ENCODE data around the gene POLE2. TPM values are rescaled to one million over a fixed set of nuclear protein-coding genes. Genes with fewer than 3 reads are reported as not detected.

POLE2 gene
- total and polyA plus RNA-seq, 2 of the 13 experiments (the other 11 are each of a cell fraction or from before 2014, with no cell fraction given): 16.6 to 37.0 TPM

DNA sequence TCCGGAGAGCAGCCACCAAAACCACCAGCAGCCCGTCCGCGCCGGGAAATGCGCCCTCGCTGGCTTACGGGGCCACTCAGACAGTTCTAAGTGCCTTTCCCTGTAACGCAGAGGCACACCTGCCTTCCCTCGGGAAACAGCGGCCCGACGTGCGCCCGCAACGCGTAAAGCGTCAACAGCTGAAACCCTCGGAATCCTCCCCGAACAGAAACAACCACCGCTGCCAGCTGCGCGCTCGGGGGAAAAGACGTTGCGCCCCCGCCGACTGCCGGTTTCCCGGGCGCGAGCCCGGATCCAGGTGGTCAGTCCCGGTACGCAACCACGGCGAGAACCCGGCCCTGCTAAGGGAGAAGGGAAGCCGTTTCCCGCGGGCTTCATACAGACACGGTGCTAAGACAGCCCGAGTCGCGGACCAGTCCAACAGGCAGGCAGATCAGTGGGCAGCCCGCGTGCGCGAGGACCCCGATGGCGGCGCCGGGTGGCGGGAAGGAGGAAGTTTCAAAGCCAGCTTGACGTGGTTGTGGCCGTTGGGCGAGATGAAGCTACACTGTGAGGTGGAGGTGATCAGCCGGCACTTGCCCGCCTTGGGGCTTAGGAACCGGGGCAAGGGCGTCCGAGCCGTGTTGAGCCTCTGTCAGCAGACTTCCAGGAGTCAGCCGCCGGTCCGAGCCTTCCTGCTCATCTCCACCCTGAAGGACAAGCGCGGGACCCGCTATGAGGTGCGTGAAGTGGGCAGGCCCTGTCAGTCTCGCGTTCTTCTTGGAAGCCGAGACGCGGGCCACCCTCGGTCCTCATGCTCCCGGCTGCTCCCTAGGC, 89.3 kb downstream of the POLE2 start, which contains the start of gene LRR1 (continued):
- TF ChIP-seq SOX5 (CRISPR knock-in tag; IDR thresholded peaks at IDR 0.05; ENCODE audit: borderline replicate concordance) (peak; percentile 44), BRCA1 (CRISPR knock-in tag; IDR thresholded peaks at IDR 0.05) (no peak), RARA (CRISPR knock-in tag; IDR thresholded peaks at IDR 0.05) (no peak), ZNF83 (CRISPR knock-in tag; IDR thresholded peaks at IDR 0.05; ENCODE audit: borderline replicate concordance) (no peak), SOX6 (IDR thresholded peaks at IDR 0.05) (no peak), SOX6 (CRISPR knock-in tag; IDR thresholded peaks at IDR 0.05) (peak; percentile 64), JUND (CRISPR knock-in tag; IDR thresholded peaks at IDR 0.05) (peak; percentile 66; the same call in 1 of the 2 replicates), ZNF562 (CRISPR knock-in tag; IDR thresholded peaks at IDR 0.05; ENCODE audit: borderline replicate concordance) (no peak; the same call in 1 of the 2 replicates), SETDB1 (CRISPR knock-in tag; IDR thresholded peaks at IDR 0.05; ENCODE audit: borderline replicate concordance) (no peak), GATAD2A (CRISPR knock-in tag; IDR thresholded peaks at IDR 0.05) (peak; percentile 46), ZNF570 (CRISPR knock-in tag; IDR thresholded peaks at IDR 0.05; ENCODE audit: borderline replicate concordance) (no peak), KAT2B (IDR thresholded peaks at IDR 0.05; ENCODE audit: borderline replicate concordance, low read depth, low read length) (no peak), SRSF9 (IDR thresholded peaks at IDR 0.05; ENCODE audit: borderline replicate concordance, insufficient read depth, low read depth, low read length, poor library complexity, severe bottlenecking) (no peak), MYC (CRISPR knock-in tag; IDR thresholded peaks at IDR 0.05; ENCODE audit: borderline replicate concordance) (peak; percentile 82), ZNF251 (CRISPR knock-in tag; IDR thresholded peaks at IDR 0.05) (no peak), YY1 (IDR thresholded peaks at IDR 0.05; ENCODE audit: insufficient read depth, insufficient replicate concordance, low read depth, low read length) (peak; percentile 92)
- TF ChIP-seq, protein P1, sequence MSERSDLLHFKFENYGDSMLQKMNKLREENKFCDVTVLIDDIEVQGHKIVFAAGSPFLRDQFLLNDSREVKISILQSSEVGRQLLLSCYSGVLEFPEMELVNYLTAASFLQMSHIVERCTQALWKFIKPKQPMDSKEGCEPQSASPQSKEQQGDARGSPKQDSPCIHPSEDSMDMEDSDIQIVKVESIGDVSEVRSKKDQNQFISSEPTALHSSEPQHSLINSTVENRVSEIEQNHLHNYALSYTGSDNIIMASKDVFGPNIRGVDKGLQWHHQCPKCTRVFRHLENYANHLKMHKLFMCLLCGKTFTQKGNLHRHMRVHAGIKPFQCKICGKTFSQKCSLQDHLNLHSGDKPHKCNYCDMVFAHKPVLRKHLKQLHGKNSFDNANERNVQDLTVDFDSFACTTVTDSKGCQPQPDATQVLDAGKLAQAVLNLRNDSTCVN (CRISPR knock-in tag; IDR thresholded peaks at IDR 0.05; ENCODE audit: borderline replicate concordance): peak; percentile 66; the same call in 1 of the 2 replicates
- TF ChIP-seq, protein P2, sequence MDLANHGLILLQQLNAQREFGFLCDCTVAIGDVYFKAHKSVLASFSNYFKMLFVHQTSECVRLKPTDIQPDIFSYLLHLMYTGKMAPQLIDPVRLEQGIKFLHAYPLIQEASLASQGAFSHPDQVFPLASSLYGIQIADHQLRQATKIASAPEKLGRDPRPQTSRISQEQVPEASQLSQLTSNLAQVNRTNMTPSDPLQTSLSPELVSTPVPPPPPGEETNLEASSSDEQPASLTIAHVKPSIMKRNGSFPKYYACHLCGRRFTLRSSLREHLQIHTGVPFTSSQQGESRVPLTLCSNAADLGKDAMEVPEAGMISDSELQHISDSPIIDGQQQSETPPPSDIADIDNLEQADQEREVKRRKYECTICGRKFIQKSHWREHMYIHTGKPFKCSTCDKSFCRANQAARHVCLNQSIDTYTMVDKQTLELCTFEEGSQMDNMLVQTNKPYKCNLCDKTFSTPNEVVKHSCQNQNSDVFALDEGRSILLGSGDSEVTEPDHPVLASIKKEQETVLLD (CRISPR knock-in tag; IDR thresholded peaks at IDR 0.05; ENCODE audit: low read depth): peak; percentile 89
- TF ChIP-seq, protein P3, sequence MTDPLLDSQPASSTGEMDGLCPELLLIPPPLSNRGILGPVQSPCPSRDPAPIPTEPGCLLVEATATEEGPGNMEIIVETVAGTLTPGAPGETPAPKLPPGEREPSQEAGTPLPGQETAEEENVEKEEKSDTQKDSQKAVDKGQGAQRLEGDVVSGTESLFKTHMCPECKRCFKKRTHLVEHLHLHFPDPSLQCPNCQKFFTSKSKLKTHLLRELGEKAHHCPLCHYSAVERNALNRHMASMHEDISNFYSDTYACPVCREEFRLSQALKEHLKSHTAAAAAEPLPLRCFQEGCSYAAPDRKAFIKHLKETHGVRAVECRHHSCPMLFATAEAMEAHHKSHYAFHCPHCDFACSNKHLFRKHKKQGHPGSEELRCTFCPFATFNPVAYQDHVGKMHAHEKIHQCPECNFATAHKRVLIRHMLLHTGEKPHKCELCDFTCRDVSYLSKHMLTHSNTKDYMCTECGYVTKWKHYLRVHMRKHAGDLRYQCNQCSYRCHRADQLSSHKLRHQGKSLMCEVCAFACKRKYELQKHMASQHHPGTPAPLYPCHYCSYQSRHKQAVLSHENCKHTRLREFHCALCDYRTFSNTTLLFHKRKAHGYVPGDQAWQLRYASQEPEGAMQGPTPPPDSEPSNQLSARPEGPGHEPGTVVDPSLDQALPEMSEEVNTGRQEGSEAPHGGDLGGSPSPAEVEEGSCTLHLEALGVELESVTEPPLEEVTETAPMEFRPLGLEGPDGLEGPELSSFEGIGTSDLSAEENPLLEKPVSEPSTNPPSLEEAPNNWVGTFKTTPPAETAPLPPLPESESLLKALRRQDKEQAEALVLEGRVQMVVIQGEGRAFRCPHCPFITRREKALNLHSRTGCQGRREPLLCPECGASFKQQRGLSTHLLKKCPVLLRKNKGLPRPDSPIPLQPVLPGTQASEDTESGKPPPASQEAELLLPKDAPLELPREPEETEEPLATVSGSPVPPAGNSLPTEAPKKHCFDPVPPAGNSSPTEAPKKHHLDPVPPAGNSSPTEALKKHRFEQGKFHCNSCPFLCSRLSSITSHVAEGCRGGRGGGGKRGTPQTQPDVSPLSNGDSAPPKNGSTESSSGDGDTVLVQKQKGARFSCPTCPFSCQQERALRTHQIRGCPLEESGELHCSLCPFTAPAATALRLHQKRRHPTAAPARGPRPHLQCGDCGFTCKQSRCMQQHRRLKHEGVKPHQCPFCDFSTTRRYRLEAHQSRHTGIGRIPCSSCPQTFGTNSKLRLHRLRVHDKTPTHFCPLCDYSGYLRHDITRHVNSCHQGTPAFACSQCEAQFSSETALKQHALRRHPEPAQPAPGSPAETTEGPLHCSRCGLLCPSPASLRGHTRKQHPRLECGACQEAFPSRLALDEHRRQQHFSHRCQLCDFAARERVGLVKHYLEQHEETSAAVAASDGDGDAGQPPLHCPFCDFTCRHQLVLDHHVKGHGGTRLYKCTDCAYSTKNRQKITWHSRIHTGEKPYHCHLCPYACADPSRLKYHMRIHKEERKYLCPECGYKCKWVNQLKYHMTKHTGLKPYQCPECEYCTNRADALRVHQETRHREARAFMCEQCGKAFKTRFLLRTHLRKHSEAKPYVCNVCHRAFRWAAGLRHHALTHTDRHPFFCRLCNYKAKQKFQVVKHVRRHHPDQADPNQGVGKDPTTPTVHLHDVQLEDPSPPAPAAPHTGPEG (CRISPR knock-in tag; IDR thresholded peaks at IDR 0.05): peak; percentile 43; the same call in 1 of the 2 replicates
- TF ChIP-seq, protein P4, sequence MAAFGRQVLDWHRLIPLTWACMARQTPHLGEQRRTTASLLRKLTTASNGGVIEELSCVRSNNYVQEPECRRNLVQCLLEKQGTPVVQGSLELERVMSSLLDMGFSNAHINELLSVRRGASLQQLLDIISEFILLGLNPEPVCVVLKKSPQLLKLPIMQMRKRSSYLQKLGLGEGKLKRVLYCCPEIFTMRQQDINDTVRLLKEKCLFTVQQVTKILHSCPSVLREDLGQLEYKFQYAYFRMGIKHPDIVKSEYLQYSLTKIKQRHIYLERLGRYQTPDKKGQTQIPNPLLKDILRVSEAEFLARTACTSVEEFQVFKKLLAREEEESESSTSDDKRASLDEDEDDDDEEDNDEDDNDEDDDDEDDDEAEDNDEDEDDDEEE (CRISPR knock-in tag; IDR thresholded peaks at IDR 0.05): peak; percentile 11; the same call in 1 of the 2 replicates
